Stimulated activated CD8-positive, alpha-beta memory T cell treated with anti-CD3 and anti-CD28 coated beads, Interleukin-7, amount 100 ng/mL, for 48 hours (primary cell): ENCODE measurements around the gene FOXJ1.
A peak's percentile ranks its signal among the peaks of the same experiment; 100 is the strongest.

Experiments
- DNase-seq, 2 donors: peaks; one replicate each; pipeline ENCODE4 v3.0.0-alpha.2; 2020; ENCODE audit warnings: low read depth in 1 of 2; ENCODE audit errors: extremely low read depth in 1 of 2

Gene FOXJ1

GRCh38 chr17:76125391-76125675 lies 15.7 kb downstream of the FOXJ1 start:
- no peak for DNase-seq

DNA sequence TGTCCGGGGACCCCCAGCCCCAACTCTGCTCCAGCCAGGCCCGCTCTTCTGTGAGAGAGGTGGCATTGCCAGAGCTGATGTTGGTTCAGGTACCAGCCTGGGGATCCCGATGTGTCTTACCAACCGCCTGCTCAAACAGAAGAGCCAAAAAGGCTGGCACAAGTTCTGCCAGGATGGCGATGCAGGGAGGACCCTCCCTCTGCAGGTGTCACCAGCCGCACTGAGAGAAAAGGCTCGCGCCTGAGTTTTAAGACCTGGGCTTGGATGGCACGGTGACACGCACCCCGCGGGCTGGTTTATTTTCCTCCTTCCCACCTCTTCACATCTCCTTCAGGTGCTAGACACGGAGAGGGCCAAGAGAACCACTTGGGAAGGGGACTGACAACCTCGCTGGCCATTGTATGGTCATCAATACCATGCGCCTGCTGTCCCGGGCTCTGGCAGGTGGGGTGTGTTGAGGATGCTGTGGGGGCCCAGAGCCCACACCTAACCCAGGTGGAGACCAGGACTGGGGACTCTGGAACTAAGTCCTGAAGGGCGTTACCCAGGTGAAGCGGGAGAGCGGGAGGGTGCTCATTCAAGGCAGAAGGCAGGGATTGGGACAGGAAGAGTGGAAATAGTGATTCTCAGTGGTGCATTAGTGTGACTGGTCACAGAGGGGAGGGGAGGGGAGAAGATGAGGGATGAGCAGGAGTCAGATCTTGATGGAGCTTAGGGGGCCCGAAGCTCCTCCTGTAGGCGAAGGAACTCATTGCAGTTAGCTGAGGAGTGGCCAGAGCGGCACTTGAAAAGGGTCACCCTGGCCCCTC lies 16.3 kb downstream of the FOXJ1 start:
- DNase-seq = no peak

DNA sequence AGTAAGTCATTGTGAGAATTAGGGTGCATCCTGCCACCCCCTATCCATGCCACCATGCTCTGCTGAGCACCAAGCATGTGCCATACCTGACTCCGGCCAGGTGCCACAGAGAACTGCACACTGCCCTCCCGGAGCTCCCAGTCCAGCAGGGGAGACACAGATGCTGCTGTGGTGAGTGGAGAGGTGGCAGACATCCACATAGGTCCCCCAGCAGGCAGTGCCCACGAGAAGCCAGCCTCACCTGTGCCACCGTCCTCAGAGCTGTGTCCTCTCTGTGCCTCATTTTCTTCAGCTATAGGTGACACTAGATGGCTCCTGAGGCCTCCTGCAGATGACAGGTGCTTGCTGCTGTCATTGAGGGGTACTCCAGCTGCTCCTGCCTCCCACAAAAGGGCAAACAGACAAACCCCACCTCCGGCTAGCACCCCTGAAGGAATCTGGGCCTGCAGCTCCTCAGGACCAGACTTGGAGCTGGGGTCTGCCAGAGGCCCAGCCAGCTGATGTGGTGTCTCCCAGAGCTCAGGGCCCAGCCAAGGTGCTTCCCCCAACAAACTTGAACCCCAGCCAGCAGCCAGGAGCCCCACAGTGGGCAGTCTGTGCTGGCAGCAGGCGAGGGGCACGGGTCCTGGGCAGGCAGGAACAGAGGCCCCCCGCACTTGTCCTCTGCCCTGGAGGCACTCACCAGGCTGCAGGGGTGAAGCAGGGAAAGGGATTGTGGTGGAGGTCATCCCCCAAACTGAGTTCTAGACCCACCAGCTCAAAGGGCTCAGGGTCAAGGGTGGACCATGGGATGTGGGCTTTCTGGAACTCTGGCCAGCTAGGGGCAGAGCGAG lies 17.1 kb downstream of the FOXJ1 start:
- no peak for DNase-seq

DNA sequence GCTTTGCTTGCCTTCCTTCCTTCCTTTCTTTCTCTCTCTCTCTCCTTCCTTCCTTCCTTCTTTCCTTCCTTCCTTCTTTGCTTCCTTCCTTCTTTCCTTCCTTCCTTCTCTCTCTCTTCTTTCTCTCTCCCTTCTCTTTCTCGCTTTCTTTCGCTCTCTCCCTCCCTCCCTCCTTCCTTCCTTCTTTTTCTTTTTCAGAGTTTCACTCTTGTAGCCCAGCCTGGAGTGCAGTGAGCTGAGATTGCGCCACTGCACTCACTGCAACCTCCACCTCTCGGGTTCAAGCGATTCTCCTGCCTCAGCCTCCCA lies 17.9 kb downstream of the FOXJ1 start:
- no peak for DNase-seq

GRCh38 chr17:76122431-76123190 lies 18.4 kb downstream of the FOXJ1 start:
- no peak for DNase-seq

DNA sequence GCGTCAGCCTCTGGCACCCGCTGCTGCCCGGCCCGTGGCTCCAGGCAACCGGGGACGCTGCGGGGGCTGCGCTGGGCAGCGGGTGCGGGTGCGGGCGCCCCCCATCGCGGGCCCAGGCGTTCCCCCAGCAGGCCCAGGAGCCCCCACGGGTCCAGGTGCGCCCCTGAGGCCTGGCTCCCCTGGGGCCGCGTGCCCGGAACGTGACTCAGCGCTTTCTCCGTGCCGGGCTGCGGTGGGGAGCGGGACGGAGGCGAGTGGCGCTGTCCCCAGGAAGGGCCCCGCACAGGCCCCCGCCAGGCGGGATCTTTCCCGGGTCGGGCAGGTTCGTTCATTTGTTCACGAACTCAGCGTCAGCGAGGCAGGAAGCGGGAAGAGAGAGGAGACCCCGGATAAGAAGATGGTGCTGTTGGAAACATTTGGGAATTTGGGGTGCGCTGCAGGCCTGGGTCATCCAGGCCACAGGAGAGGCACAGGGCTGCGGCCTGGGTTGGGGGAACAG lies 19.1 kb downstream of the FOXJ1 start:
- DNase-seq = no peak

GRCh38 chr17:76120658-76121008 lies 20.4 kb downstream of the FOXJ1 start:
- DNase-seq = no peak

DNA sequence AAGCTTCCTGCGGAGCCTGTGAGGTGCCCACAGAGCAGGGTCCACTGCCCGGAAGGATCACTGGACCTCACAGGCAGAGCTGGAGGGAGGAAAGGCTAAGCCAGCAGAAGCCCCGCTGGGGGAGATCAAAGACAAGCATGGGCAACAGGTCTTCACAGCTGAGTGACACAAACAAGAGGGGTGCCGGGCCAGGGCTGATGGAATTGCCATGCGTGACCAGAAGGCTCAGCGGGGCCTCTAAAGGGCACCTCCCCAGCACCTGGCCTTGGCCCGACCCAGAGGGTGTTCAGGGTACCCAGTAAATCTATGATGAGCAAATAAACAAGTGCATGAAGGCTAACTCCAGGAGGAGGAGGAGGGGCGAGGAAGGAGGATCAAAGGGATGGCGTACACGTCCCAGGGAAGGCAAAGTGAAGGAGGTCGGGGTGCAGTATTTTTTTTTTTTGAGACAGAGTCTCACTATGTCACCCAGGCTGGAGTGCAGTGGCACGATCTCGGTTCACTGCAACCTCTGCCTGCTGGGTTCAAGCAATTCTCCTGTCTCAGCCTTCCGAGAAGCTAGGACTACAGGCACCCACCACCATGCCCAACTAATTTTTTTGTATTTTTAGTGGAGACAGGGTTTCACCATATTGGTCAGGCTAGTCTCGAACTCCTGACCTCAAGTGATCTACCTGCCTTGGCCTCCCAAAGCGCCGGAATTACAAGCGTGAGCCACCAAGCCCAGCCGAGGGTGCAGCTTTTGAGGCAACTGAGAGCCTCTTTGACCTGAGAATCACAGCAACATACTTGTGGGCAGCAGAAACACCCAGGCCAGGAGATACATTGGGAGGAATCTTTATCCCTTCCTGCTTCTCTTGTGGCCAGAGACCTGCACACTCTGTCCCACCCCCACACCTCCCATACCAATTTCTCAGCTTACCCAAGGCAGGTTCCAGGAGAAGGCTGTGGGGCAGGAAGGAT lies 21.4 kb downstream of the FOXJ1 start:
- no peak for DNase-seq

GRCh38 chr17:76115138-76115754 lies 25.8 kb downstream of the FOXJ1 start:
- DNase-seq = no peak

DNA sequence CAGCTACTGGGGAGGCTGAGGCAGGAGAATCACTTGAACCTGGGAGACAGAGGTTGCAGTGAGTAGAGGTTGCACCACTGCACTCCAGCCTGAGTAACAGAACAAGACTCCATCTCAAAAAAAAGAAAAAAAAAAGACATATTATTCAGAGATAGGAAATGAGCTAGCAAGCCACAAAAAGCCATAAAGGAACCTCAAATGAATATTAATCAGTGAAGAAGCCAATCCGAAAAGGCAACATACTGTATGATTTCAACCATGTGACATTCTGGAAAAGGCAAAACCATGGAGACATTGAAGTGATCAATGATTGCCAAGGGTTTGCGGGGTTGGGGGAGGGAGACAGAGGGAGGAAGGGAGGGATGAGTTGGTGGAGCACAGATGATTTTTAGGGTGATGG lies 29.1 kb downstream of the FOXJ1 start:
- DNase-seq = no peak

- DNase-seq = no peak
Measured at GRCh38 chr17:76107509-76107908, 33.5 kb downstream of the FOXJ1 start.

- DNase-seq = no peak
Measured at GRCh38 chr17:76106703-76107102, 34.3 kb downstream of the FOXJ1 start.

- DNase-seq = no peak
Measured at GRCh38 chr17:76104896-76105231, 36.2 kb downstream of the FOXJ1 start.

DNA sequence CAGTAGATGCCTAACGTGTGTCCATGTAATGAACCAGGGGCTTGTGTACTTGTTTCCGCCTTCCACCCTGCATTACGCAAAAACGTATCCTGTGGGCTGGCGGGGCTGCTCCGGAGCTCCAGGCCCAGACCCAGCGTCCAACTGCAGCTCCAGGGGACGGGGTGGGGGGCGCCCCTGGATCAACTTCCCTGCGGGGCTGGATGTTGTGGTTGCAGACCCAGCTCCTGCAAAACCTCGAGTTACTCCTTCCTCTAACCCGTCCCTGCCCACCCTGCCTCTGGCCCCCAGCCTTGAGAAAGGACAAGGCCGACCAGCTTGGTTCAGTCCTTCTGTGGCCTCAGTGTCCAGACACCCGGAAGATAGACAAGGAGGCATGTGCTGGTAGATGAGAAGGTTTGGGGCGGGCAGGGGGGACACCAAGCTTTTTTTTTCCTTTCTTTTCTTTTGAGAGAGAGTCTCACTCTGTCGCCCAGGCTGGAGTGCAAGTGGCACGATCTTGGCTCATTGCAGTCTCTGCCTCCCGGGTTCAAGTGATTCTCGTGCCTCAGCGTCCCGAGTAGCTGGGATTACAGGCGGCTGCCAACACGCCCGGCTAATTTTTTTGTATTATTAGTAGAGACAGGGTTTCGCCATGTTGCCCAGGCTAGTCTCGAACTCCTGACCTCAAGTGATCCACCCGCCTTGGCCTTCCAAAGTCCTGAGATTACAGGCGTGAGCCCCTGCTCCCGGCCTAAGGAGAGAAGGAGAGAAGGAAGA lies 36.7 kb downstream of the FOXJ1 start:
- no peak for DNase-seq

DNA sequence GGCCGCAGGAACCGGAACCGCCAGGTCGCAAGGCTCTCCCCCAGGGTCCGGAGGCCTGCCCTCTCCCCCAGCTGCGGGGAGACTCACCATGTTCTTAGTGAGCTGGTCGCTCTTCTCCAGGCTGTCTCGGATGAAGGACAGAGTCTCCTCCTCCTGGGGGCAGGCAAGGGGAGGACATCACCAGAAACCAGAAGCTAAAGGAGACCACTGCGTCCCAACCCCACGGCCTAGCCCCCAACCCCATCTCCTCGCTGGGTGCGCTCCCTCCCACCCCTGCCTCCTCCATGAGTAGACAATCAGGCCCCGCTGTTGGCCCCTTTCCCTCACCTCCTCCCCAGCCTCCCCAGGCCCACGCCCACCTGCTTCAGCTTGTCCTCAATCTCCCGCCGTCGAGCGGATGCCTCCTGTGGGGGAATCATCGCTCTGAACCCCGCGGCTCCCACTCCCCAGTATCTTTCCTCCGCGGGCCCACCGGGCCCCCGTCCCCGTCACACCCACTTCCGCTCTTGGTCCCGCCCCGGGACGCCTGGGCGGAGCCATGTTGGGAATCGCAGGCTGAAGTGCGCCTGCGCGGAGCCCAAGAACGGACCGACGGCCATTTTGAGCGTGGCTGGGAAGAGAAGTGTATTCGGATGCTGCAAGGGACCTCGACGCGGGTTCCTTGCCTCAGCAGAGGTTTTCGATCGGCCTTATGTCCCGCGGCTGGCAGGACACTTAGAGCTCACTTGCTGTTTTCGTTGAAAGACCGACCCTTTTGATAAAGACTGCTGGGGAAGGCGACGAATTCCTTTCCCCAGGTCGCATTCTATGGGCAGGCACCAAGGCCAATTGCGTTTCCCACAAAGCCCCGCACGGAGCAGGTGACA lies 37.5 kb downstream of the FOXJ1 start, which contains the start of gene EXOC7:
EXOC7 (minus strand) TSS at position 514 of the 866 bp plus-strand sequence; CDS start at position 419, 95 bp downstream.
- peak; percentile 80 to 90 for DNase-seq

DNA sequence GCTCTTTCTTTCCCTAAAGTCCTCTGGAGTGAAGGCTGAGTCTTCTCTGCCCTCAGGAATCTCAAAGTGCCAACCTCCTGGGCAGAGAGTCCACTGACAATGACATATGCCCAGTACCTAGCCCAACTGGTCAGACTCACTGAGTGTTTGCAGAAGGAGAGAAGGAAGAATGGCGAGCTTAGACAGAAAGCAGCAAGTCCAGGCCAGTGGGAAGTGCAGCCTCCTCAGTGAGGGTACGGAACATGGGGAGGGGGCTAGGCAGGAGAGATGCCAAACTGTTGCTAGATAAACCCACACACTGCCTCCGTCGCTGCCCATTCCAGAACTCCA lies 38.1 kb downstream of the FOXJ1 start:
- no peak for DNase-seq

DNA sequence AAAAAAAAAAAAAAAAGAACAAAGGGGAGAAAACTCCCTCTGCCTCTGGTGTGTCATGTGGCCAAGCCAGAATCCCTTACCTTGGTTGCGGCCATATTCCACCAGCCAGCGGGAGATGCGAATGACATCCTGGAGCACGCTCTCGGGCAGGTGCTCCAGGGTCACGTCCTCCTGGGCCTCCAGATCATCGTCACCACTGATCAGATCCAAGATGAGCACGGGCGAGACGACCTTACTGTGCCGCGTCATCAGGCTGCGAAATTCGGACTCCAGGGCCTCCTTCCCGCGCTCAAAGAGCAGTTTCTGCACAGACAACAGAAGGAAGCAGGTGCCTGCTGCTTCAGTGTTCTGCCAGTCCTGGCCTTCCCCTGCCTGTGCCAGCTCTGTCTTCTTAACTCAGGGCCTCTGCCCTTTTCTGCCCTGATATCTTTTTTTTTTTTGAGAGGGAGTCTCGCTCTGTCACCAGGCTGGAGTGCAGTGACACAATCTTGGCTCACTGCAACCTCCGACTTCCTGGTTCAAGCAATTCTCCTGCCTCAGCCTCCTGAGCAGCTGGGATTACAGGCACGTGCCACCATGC lies 43.2 kb downstream of the FOXJ1 start:
- DNase-seq = no peak

DNA sequence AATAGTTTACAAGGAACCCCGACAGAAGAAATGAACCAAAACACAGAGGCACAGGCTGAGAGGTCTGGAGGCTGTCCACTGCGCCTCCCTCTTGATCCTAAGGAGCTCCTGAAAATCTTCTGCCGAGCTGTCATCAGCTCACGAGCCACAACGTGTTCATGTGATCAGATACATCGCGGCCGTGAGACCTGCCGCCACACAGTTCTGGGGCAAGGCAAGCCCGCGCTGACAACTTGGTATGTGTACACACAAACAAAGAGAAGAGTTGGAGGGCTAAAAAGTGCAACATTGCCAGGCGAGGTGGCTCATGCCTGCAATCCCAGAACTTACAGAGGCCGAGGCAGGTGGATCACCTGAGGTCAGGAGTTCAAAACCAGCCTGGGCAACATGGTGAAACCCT lies 45.1 kb downstream of the FOXJ1 start:
- DNase-seq = no peak
